GM20431 (cell line): ENCODE data around the gene NUP155.
"Not testable (repeated sequence)": the region's sequence is repeated elsewhere in the genome, so short reads cannot be mapped to it uniquely, and the experiment has no call there.

ENCODE experiments used
- in situ Hi-C: fragments of 300-500 bp; cut with MseI, MboI; formaldehyde crosslinking; loops from one replicate; pipeline ENCODE4 v1.15.0; 2020; ENCODE audit warnings: low sequenced_read_pairs; ENCODE audit not compliant: unreplicated experiment

NUP155 gene

DNA sequence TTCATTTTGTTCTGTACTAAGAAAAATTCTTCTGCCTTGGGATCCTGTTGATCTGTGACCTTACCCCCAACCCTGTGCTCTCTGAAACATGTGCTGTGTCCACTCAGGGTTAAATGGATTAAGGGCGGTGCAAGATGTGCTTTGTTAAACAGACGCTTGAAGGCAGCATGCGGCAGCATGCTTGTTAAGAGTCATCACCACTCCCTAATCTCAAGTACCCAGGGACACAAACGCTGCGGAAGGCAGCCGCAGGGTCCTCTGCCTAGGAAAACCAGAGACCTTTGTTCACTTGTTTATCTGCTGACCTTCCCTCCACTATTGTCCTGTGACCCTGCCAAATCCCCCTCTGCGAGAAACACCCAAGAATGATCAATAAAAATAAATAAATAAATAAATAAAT lies 74.6 kb downstream of the NUP155 start:
- in situ Hi-C loops = not testable (repeated sequence)

DNA sequence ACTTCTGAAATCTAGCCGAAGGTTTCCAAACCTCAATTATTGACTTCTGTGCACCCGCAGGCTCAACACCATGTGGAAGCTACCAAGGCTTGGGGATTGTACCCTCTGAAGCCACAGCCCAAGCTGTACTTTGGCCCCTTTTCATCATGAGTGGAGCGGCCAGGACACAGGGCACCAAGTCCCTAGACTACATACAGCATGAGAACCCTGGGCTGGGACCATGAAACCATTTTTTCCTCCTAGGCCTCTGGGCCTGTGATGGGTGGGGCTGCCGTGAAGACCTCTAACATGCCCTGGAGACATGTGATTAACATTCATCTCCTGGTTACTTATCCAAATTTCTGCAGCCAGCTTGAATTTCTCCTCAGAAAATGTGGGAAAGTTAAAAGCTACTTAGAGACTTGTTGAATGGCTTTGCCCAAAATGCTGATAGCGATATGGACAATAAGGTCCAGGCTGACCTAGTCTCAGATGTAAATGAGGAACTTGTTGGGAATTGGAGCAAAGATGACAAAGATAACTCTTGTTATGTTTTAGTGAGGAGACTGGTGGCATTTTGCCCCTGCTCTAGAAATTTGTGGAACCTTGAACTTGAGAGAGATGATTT lies 87.6 kb downstream of the NUP155 start:
- in situ Hi-C loops = no loop called here

DNA sequence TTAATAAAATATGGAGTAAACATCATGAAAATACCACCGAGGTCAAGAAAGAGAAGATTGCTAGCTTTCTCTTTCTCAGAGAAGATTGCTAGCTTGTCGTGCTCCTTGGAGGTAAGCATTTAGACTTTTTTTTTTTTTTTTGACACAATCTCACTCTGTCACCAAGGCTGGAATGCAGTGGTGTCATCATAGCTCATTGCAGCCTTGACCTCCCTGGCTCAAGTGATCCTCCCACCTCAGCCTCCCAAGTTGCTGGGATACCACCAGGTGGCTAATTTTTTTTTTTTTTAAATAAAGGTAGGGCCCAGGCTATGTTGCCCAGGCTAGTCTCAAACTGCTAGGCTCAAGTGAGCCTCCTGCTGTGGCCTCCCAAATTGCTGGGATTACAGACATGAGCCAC lies 95.4 kb downstream of the NUP155 start:
- in situ Hi-C loops = no loop called here

DNA sequence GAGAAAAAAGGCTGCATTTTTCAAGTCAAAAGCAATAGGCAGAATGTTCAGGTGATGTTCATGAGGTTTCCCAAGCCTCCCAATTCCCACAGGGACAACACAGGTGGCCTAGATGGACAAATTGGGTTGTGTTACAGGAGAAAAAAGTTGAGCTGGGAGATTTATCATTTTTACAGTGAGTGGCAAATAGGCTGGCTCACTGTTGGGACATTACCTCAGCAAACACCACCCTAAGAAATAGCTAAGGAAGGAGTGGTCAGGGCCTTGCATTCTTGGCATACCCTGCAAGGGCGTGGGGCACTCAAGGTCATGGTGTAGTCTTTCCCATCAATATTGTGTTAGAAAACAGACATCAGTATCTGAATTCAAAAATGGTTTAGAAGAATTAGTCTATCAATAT lies 98.4 kb downstream of the NUP155 start:
- in situ Hi-C loops = no loop called here

DNA sequence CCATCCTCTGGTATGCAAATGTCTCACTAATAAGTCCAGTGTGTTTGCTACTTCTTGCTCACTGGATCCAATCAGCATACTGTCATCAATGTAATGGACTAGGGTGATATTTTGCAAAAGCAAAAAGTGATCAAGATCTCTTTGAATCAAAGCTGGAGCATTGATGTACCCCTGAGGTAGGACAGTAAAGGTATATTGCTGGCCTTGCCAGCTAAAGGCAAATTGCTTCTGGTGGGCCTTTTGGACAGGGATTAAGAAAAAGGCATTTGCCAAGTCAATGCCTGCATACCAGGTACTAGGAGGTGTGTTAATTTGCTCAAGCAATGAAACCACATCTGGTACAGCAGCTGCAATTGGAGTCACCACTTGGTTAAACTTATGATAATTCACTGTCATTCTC lies 102.8 kb downstream of the NUP155 start:
- in situ Hi-C loops = not testable (repeated sequence)

DNA sequence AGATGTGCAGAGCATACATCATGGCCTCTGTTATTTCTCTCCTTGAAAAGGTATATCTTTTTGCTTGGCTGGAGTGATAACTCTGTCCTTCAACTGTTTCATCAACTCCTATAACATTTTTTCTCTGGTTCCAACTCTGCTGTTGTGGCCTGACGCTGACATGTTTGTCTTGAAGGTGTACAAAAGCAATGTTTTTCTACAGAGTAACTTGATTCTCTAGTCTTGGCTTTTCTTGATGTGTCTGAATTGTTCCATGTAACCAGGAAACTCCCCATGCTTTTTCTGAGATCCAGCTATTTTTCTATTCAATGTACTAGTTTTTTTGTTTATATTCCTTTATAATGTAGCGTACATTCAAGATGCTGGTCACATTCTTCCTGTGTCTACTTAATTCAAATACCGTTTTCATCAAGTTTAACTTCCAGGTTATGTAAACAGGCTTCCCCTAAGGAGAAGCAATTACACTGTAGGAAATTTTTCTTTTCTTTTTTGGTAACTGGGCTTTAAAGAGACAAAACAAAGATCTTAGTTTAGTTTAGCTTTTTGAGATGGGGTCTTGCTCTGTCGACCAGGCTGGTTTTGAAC lies 115.0 kb downstream of the NUP155 start:
- in situ Hi-C loops = no loop called here

DNA sequence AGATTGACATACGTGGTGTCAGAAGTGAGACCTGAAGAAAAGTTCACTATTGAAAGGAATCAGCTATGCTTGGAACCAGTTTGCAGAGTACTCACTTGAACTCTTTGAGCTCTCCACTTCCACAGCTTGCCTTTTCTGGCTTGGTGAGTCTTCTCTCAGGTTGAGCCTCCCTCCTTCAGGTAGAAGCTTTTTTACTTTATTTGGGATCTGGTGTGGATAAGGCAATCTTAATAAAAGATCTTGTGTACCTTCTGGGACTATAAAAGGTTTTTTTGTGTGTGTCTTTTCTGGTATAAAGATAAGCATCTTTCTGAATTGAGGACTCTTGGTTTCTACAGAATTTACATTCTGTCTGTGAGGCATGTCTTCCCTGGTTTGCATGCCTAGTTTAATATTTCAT lies 116.3 kb downstream of the NUP155 start:
- in situ Hi-C loops = no loop called here

DNA sequence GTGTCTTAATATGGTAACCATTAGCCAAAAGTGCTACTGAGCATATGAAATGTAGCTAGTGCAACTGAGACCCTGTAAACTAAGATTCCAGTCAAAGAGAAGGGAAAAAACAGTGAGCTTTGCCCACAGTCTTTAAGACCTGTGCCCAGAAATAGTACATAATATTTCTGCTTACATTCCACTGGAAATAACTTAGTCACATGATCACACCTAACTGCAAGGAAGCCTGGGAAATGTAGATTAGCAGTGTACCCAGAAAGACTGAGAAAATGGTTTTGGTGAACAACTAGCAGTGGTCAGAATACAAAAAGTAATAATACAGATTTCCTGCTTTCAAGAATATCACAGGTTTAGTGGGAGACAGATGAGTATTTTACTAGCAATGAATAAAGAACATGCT lies 119.2 kb downstream of the NUP155 start:
- in situ Hi-C loops = no loop called here

DNA sequence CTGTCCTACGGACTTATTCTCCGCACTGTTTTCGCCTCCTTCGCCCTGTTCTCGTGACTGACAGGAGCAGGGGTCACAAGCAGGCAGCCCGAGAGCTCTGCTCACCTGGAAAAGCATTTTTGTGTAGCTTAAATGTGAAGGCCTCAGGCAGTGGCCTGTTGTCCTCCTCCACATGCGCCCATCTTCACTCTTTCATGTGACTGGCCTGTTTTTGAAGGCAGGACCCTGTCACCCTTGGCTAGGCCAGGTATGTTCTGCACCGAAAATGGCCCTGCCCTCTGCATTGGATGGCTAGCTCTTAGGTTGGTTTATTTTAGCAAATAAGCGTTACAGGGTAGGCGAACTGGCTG lies 121.1 kb downstream of the NUP155 start:
- in situ Hi-C loops = no loop called here

DNA sequence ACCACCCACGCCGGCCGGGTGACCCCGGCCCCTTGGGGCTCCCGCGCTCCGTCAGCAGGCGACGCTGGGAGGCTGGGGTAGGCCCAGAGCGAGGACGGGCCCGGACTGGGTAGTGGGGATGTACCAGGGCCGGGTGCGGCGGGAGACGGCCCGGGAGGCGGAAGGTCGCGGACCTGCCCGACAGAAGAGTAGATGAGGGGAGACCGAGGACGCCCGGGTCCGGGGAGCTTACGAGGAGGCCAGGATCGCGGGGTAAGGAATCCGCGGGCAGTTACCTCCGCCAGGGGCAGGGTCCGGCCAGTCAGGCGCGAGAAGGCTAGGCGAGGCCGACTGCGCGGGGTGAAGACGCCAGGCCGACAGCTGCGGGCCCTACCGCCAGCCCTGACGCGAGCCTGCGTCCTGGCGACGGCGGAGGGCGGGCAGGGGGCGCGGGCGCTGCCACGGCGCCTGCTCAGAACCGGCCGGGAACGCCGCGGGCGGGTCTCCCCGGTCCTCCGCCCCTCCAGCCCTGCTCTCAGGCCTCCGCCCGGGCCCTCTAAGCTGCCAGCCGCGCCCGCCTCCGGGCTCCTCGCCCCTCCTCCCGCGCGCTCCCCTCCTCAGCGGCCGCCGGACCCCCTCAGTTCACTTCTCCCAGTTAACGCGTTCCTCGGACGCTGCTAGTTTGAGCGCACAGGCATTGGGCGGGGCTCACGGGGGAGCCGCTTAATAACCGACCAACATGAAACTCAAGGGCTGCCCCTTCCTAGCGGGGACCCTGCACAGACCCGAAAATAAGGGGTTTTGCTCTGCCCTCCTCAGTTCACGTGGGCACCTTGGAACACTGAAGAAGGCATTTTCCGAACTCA lies 121.7 kb downstream of the NUP155 start, which contains the start of gene CPLANE1:
Gene CPLANE1, minus strand, starts transcription at position 407 of the 845 bp plus-strand sequence. CDS start 1,678 bp downstream, outside the sequence.
- in situ Hi-C loops = no loop called here

DNA sequence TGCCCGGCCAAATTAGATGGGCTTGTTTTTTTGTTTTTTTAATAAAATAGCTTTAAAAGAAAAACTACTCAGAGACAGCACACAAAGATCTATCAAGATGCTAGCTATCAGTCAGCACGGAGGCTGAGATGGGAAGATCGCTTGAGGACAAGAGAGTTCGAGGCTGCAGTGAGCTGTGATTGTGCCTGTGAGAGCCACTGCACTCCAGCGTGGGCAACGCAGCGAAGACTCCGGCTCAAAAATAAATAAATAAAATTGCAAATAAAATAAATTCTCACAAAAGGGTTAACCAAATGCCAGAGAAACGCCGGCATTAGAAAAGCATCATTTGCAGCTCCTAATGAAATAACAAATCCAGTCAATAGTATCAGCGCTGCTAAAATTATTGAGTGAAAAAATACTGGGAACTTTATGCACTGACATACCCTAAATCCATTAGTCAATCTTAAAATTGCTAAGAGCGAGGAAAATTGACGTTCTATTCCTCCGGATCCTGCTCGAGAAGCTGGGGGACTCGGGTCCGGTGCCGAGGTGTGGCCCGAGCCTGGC lies 122.4 kb downstream of the NUP155 start:
- in situ Hi-C loops = no loop called here

DNA sequence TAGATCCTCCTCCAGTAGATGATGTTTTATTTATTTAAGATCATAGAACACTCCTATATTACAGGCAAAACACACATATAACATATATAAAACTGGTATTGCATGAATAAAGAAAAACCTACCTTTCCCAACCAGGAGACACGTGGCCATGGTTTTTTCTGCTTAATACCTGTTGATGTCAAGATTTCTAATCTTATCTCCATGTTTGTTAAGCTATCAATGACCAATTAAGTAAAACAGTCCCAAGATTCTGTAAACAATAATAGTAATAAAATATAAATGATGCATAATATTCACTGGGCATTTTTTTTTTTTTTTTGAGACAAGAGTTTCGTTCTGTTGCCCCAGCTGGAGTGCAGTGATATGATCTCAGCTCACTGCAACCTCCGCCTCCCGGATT lies 123.4 kb downstream of the NUP155 start:
- in situ Hi-C loops = no loop called here

DNA sequence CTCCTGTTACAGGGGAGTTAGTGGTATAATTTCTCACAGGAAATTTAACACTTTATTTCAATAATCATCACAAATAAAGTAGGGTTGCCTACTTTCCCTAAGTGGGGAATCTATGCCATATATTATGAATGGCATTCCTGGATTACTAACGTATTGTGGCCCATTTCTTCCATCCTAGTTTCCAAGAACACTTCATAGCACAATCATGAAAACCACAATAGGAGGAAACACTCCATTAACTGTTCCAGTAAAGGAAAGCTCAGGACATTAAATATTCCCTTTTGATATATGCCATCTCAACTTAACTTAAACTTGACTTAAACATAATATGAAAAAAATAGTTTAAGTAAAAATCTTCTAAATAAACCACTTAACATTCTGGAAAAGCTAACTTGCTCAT lies 123.9 kb downstream of the NUP155 start:
- in situ Hi-C loops = no loop called here
